Mesenchymal stem cell (in vitro differentiated cells and primary cell): Measurements from ENCODE around the gene MRM3.

Experiments used
- DNase-seq: peaks from one replicate; pipeline ENCODE4 v3.0.0-alpha.2; 2013
- H2AFZ ChIP-seq: one replicate; pipeline ENCODE4 v1.6.1; 2013; ENCODE audit warnings: low read depth, mild to moderate bottlenecking, control low read depth, inconsistent platforms, low read length, moderate library complexity
- H2AK5ac ChIP-seq: 2 replicates; pipeline ENCODE4 v1.6.1; 2013; ENCODE audit warnings: low read length, moderate library complexity, mild to moderate bottlenecking, inconsistent platforms; ENCODE audit not compliant: severe bottlenecking
- H2BK120ac ChIP-seq: one replicate; pipeline ENCODE4 v1.6.1; 2013; ENCODE audit warnings: low read depth, mild to moderate bottlenecking, inconsistent platforms, low read length, moderate library complexity
- H2BK12ac ChIP-seq, 2 experiments: one replicate each; pipeline ENCODE4 v1.6.1; 2013; ENCODE audit warnings: inconsistent platforms in 2 of 2, low read length in 2 of 2, mild to moderate bottlenecking in 2 of 2, moderate library complexity in 2 of 2, control low read depth in 1 of 2
- H2BK15ac ChIP-seq: one replicate; pipeline ENCODE4 v1.6.1; 2013; ENCODE audit warnings: mild to moderate bottlenecking, low read depth, inconsistent platforms; ENCODE audit not compliant: poor library complexity, severe bottlenecking
- H2BK5ac ChIP-seq: 2 replicates; pipeline ENCODE4 v1.6.1; 2013; ENCODE audit warnings: low read depth, mild to moderate bottlenecking, low read length, control low read depth, inconsistent platforms; ENCODE audit not compliant: poor library complexity, severe bottlenecking
- H3K14ac ChIP-seq, 2 experiments: one replicate each; pipeline ENCODE4 v1.6.1; 2013; ENCODE audit warnings: inconsistent platforms in 2 of 2, low read length in 2 of 2, control low read depth in 1 of 2, mild to moderate bottlenecking in 1 of 2, moderate library complexity in 1 of 2
- H3K18ac ChIP-seq, 2 experiments: one replicate each; pipeline ENCODE4 v1.6.1; 2013; ENCODE audit warnings: inconsistent platforms in 2 of 2, low read length in 2 of 2, control low read depth in 1 of 2, low read depth in 1 of 2, mild to moderate bottlenecking in 1 of 2
- H3K23ac ChIP-seq, 2 experiments: one replicate each; pipeline ENCODE4 v1.6.1; 2013; ENCODE audit warnings: inconsistent platforms in 2 of 2, low read length in 2 of 2, mild to moderate bottlenecking in 2 of 2, moderate library complexity in 2 of 2, control low read depth in 1 of 2
- H3K27ac ChIP-seq: 2 replicates; pipeline ENCODE4 v1.5.1; 2013; ENCODE audit warnings: mild to moderate bottlenecking, moderate library complexity, low read length, control low read depth, inconsistent platforms; ENCODE audit not compliant: poor library complexity, severe bottlenecking
- H3K27me3 ChIP-seq, 2 experiments: 2 replicates each; pipeline versions ENCODE4 v1.6.1 to v1.7.0; 2013; ENCODE audit warnings: low read length in 2 of 2, mild to moderate bottlenecking in 2 of 2, moderate library complexity in 2 of 2, control low read depth in 1 of 2, inconsistent platforms in 1 of 2; ENCODE audit not compliant: control insufficient read depth in 1 of 2, insufficient read depth in 1 of 2
- H3K36me3 ChIP-seq, 2 experiments: 2 replicates each; pipeline versions ENCODE4 v1.6.1 to v1.7.0; 2013; ENCODE audit warnings: low read length in 2 of 2, control low read depth in 1 of 2, inconsistent platforms in 1 of 2, low read depth in 1 of 2, mild to moderate bottlenecking in 1 of 2; ENCODE audit not compliant: insufficient read depth in 2 of 2, control insufficient read depth in 1 of 2
- H3K4ac ChIP-seq, 2 experiments: one replicate each; pipeline ENCODE4 v1.6.1; 2013; ENCODE audit warnings: inconsistent platforms in 2 of 2, low read length in 2 of 2, mild to moderate bottlenecking in 2 of 2, moderate library complexity in 2 of 2, control low read depth in 1 of 2, low read depth in 1 of 2
- H3K4me1 ChIP-seq: 2 replicates; pipeline ENCODE4 v1.6.1; 2013; ENCODE audit warnings: low read depth, low read length, control low read depth; ENCODE audit not compliant: control insufficient read depth, insufficient read depth
- H3K4me2 ChIP-seq: 2 replicates; pipeline ENCODE4 v1.6.1; 2013; ENCODE audit warnings: low read length, mild to moderate bottlenecking, inconsistent platforms; ENCODE audit not compliant: poor library complexity, severe bottlenecking
- H3K4me3 ChIP-seq, 2 experiments: 2 replicates each; pipeline versions ENCODE4 v1.5.1 to v1.7.0; 2013; ENCODE audit warnings: low read length in 2 of 2, mild to moderate bottlenecking in 2 of 2, control low read depth in 1 of 2, low read depth in 1 of 2; ENCODE audit not compliant: insufficient read depth in 1 of 2
- H3K79me1 ChIP-seq: replicated peaks from 2 replicates; pipeline ENCODE4 v1.6.1; 2013; ENCODE audit warnings: mild to moderate bottlenecking, control low read depth, low read length, inconsistent platforms; ENCODE audit not compliant: poor library complexity, severe bottlenecking
- H3K9ac ChIP-seq: 2 replicates; pipeline ENCODE4 v1.7.0; 2013; ENCODE audit warnings: mild to moderate bottlenecking, low read length, moderate library complexity
- H3K9me3 ChIP-seq: 2 replicates; pipeline ENCODE4 v1.7.0; 2013; ENCODE audit warnings: mild to moderate bottlenecking, low read length; ENCODE audit not compliant: control insufficient read depth
- H4K8ac ChIP-seq: one replicate; pipeline ENCODE4 v1.6.1; 2013; ENCODE audit warnings: inconsistent platforms, mild to moderate bottlenecking, low read length, moderate library complexity
- H4K91ac ChIP-seq: one replicate; pipeline ENCODE4 v1.6.1; 2013; ENCODE audit warnings: mild to moderate bottlenecking, low read length, inconsistent platforms
- WGBS: methylation state at CpG from one replicate; pipeline ENCODE4 v1.1.7; 2013; ENCODE audit warnings: mixed read lengths; 5-methylcytosine and 5-hydroxymethylcytosine counted together

Gene MRM3

GRCh38 chr17:792277-792676, 10.1 kb downstream of the MRM3 start:
- WGBS: 86% methylated on average over 9 of the region's 9 CpGs
- Histone ChIP-seq H3K4ac (no peak overlapping the region), H3K9ac (no peak overlapping the region), H2AFZ (no peak overlapping the region), H4K91ac (no peak overlapping the region), H3K9me3 (no peaks in the 10 kb centered on the region), H3K79me1 (peaks cover 12% of the 10 kb centered on the region), H3K4me1 (peaks cover 9% of the 10 kb centered on the region), H3K4me3 (no peak overlapping the region), H2BK12ac (no peak overlapping the region), H2BK15ac (no peak overlapping the region), H2BK120ac (no peak overlapping the region), H3K23ac (no peak overlapping the region), H3K27me3 (no peaks in the 10 kb centered on the region), H2BK5ac (no peak overlapping the region), H4K8ac (no peak overlapping the region), H3K14ac (no peak overlapping the region), H3K36me3 (peaks cover 48 to 66% of the 10 kb centered on the region in 2 experiments), H3K18ac (no peak overlapping the region), H2AK5ac (no peak overlapping the region), H3K4me2 (no peak overlapping the region), H3K27ac (no peak overlapping the region)
- DNase-seq: peak; percentile 37

GRCh38 chr17:794876-795275, 12.7 kb downstream of the MRM3 start:
- Histone ChIP-seq H3K4ac (no peak overlapping the region), H3K9me3 (no peaks in the 10 kb centered on the region), H4K91ac (no peak overlapping the region), H2AK5ac (no peak overlapping the region), H3K4me3 (peak overlapping the region in 1 of 2 experiments; percentile 65), H3K14ac (no peak overlapping the region), H2BK12ac (no peak overlapping the region), H3K79me1 (peaks cover 8% of the 10 kb centered on the region), H3K4me1 (peaks cover 12% of the 10 kb centered on the region), H3K23ac (no peak overlapping the region), H2BK5ac (no peak overlapping the region), H3K27ac (no peak overlapping the region), H2BK15ac (no peak overlapping the region), H2BK120ac (no peak overlapping the region), H3K18ac (no peak overlapping the region), H3K27me3 (no peaks in the 10 kb centered on the region), H3K4me2 (no peak overlapping the region), H4K8ac (no peak overlapping the region), H2AFZ (no peak overlapping the region), H3K9ac (peak overlapping the region; percentile 73), H3K36me3 (peaks cover 25 to 67% of the 10 kb centered on the region in 2 experiments)
- DNase-seq: peak; percentile 70
- WGBS: 27% methylated on average over 18 of the region's 18 CpGs

GRCh38 chr17:795276-795675, 13.1 kb downstream of the MRM3 start:
- H2BK5ac ChIP-seq: no peak overlapping the region
- peaks cover 12% of the 10 kb centered on the region for H3K4me1 ChIP-seq
- no peak overlapping the region for H3K18ac ChIP-seq
- 88% methylated on average over 14 of the region's 14 CpGs for WGBS
- H3K79me1 ChIP-seq: peaks cover 9% of the 10 kb centered on the region
- H2BK15ac ChIP-seq: no peak overlapping the region
- no peak overlapping the region for H3K4ac ChIP-seq
- no peak overlapping the region for H4K91ac ChIP-seq
- no peak overlapping the region for H2AFZ ChIP-seq
- H3K27ac ChIP-seq: no peak overlapping the region
- peak overlapping the region in 1 of 2 experiments; percentile 65 for H3K4me3 ChIP-seq
- peaks cover 21 to 67% of the 10 kb centered on the region in 2 experiments for H3K36me3 ChIP-seq
- no peak overlapping the region for H3K23ac ChIP-seq
- H4K8ac ChIP-seq: no peak overlapping the region
- peak overlapping the region; percentile 73 for H3K9ac ChIP-seq
- no peak for DNase-seq
- H2AK5ac ChIP-seq: no peak overlapping the region
- no peak overlapping the region for H3K14ac ChIP-seq
- H3K27me3 ChIP-seq: no peaks in the 10 kb centered on the region
- no peak overlapping the region for H3K4me2 ChIP-seq
- no peaks in the 10 kb centered on the region for H3K9me3 ChIP-seq
- H2BK120ac ChIP-seq: no peak overlapping the region
- H2BK12ac ChIP-seq: no peak overlapping the region

- H3K36me3 ChIP-seq: peaks cover 21 to 70% of the 10 kb centered on the region in 2 experiments
These were observed 13.6 kb downstream of the MRM3 start for GRCh38 chr17:795721-796120.

More at GRCh38 chr17:795721-796120, 13.6 kb downstream of the MRM3 start:
- Histone ChIP-seq H2AFZ (no peak overlapping the region), H3K4me2 (no peak overlapping the region), H3K27me3 (peaks cover 0 to 3% of the 10 kb centered on the region in 2 experiments), H3K9ac (no peak overlapping the region), H3K27ac (no peak overlapping the region), H2BK5ac (no peak overlapping the region), H3K4ac (no peak overlapping the region), H3K4me1 (peaks cover 12% of the 10 kb centered on the region), H3K4me3 (no peak overlapping the region), H3K23ac (no peak overlapping the region), H2BK12ac (no peak overlapping the region), H3K9me3 (no peaks in the 10 kb centered on the region), H3K14ac (no peak overlapping the region), H3K79me1 (peaks cover 8% of the 10 kb centered on the region), H3K18ac (no peak overlapping the region), H2BK15ac (no peak overlapping the region), H2AK5ac (no peak overlapping the region), H4K91ac (no peak overlapping the region), H2BK120ac (no peak overlapping the region), H4K8ac (no peak overlapping the region)
- 97% methylated on average over 9 of the region's 9 CpGs for WGBS
- no peak for DNase-seq
